ENCODE data around the gene UNC13D. TPM values are rescaled to one million over a fixed set of nuclear protein-coding genes. Genes with fewer than 3 reads are reported as not detected.

The UNC13D gene
- total RNA-seq, 1 donor from 2014 or later = 2.7 TPM

DNA sequence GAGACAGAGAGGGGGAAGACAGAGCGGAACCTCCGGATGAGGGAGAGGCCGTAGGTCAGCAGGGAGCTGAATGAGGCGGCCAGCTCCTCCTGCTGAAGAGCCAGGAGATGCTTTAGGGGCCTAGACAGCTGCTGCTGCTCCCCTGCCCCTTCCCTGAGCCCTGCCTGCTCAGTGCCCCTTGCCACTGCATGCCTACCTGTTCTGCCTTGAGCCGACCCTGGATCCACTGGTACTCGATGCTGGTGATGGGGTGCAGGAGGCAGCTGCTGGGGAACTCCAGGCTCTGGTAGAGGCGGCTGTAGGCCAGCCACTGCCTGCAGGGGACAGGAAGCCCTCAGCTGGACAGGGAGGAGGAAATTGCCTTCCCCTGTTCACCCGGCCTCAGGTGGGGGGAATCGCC, 7.6 kb downstream of the UNC13D start:
- H3K9me3 Mint-ChIP-seq (ENCODE audit: unreplicated experiment) = no peaks in the 10 kb centered on the region
- no peak for FAIRE-seq

DNA sequence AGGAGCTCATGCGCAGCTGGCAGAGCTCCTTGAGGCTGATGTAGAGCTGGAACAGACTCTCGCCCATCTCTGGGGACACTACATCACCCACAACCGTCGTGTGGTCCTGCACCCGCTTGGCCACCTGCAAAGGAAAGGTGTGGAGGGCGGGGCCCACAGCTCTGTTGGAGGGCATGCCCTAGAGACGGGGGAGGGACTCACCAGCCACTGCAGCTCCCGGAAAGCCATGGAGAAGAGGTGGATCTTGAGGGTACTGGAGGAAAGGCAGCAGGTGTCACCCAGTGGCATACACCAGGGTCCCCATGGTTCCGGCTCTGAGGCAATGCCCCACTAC, 8.6 kb downstream of the UNC13D start:
- H3K4me1 ChIP-seq (ENCODE audit: insufficient read depth, low read length) = peaks cover 5% of the 10 kb centered on the region
- H3K79me2 ChIP-seq (ENCODE audit: insufficient read depth, low read length) = no peaks in the 10 kb centered on the region
- H3K36me3 Mint-ChIP-seq (ENCODE audit: low read depth, unreplicated experiment) = peaks cover 1% of the 10 kb centered on the region
- H2AFZ ChIP-seq (ENCODE audit: low read depth, low read length) = no peak overlapping the region
- peaks cover 10% of the 10 kb centered on the region for H3K4me1 Mint-ChIP-seq (ENCODE audit: low read depth, unreplicated experiment)
- H3K27me3 Mint-ChIP-seq (ENCODE audit: low read depth, unreplicated experiment) = peaks cover 6% of the 10 kb centered on the region
- no peak overlapping the region for H3K4me3 ChIP-seq (ENCODE audit: insufficient read depth, low read depth, low read length)
- no peak overlapping the region for H3K9ac ChIP-seq (ENCODE audit: low read length)
- H3K4me2 ChIP-seq (ENCODE audit: low read length) = no peak overlapping the region
- H3K27ac Mint-ChIP-seq (ENCODE audit: unreplicated experiment) = no peak overlapping the region
- H3K4me3 Mint-ChIP-seq (ENCODE audit: unreplicated experiment) = no peak overlapping the region
- TF ChIP-seq, protein P1, sequence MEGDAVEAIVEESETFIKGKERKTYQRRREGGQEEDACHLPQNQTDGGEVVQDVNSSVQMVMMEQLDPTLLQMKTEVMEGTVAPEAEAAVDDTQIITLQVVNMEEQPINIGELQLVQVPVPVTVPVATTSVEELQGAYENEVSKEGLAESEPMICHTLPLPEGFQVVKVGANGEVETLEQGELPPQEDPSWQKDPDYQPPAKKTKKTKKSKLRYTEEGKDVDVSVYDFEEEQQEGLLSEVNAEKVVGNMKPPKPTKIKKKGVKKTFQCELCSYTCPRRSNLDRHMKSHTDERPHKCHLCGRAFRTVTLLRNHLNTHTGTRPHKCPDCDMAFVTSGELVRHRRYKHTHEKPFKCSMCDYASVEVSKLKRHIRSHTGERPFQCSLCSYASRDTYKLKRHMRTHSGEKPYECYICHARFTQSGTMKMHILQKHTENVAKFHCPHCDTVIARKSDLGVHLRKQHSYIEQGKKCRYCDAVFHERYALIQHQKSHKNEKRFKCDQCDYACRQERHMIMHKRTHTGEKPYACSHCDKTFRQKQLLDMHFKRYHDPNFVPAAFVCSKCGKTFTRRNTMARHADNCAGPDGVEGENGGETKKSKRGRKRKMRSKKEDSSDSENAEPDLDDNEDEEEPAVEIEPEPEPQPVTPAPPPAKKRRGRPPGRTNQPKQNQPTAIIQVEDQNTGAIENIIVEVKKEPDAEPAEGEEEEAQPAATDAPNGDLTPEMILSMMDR (IDR thresholded peaks at IDR 0.05; ENCODE audit: insufficient read depth, low read depth, low read length) = no peak
- TF ChIP-seq EZH2 (IDR thresholded peaks at IDR 0.05; ENCODE audit: insufficient read depth, low read length) = no peak
- H4K20me1 ChIP-seq (ENCODE audit: insufficient read depth, low read length) = no peaks in the 10 kb centered on the region
- no peaks in the 10 kb centered on the region for H3K36me3 ChIP-seq (ENCODE audit: insufficient read depth, low read length)
- FAIRE-seq (no peak), DNase-seq (ENCODE audit: low read depth) (no peak)
- H3K27me3 ChIP-seq (ENCODE audit: insufficient read depth, low read length) = no peaks in the 10 kb centered on the region
- no peaks in the 10 kb centered on the region for H3K9me3 ChIP-seq (ENCODE audit: insufficient read depth, low read depth, low read length)
- H3K9me3 Mint-ChIP-seq (ENCODE audit: unreplicated experiment) = no peaks in the 10 kb centered on the region
- H3K27ac ChIP-seq (ENCODE audit: low read depth, low read length) = no peak overlapping the region

More for the DNA sequence above, 7.6 kb downstream of the UNC13D start:
- Histone ChIP-seq H4K20me1 (ENCODE audit: insufficient read depth, low read length) (no peaks in the 10 kb centered on the region), H3K4me3 (ENCODE audit: insufficient read depth, low read depth, low read length) (no peak overlapping the region), H3K27ac (ENCODE audit: low read depth, low read length) (no peak overlapping the region), H3K27me3 (ENCODE audit: insufficient read depth, low read length) (no peaks in the 10 kb centered on the region), H3K9me3 (ENCODE audit: insufficient read depth, low read depth, low read length) (no peaks in the 10 kb centered on the region), H3K4me1 (ENCODE audit: insufficient read depth, low read length) (peaks cover 5% of the 10 kb centered on the region), H3K4me2 (ENCODE audit: low read length) (no peak overlapping the region), H2AFZ (ENCODE audit: low read depth, low read length) (no peak overlapping the region), H3K9ac (ENCODE audit: low read length) (no peak overlapping the region), H3K79me2 (ENCODE audit: insufficient read depth, low read length) (no peaks in the 10 kb centered on the region), H3K36me3 (ENCODE audit: insufficient read depth, low read length) (no peaks in the 10 kb centered on the region)
- Mint-ChIP-seq H3K27me3 (ENCODE audit: low read depth, unreplicated experiment) (peaks cover 8% of the 10 kb centered on the region), H3K4me3 (ENCODE audit: unreplicated experiment) (no peak overlapping the region), H3K4me1 (ENCODE audit: low read depth, unreplicated experiment) (peaks cover 10% of the 10 kb centered on the region), H3K27ac (ENCODE audit: unreplicated experiment) (no peak overlapping the region), H3K36me3 (ENCODE audit: low read depth, unreplicated experiment) (peaks cover 1% of the 10 kb centered on the region)
- TF ChIP-seq EZH2 (IDR thresholded peaks at IDR 0.05; ENCODE audit: insufficient read depth, low read length) = no peak
- no peak for DNase-seq (ENCODE audit: low read depth)

DNA sequence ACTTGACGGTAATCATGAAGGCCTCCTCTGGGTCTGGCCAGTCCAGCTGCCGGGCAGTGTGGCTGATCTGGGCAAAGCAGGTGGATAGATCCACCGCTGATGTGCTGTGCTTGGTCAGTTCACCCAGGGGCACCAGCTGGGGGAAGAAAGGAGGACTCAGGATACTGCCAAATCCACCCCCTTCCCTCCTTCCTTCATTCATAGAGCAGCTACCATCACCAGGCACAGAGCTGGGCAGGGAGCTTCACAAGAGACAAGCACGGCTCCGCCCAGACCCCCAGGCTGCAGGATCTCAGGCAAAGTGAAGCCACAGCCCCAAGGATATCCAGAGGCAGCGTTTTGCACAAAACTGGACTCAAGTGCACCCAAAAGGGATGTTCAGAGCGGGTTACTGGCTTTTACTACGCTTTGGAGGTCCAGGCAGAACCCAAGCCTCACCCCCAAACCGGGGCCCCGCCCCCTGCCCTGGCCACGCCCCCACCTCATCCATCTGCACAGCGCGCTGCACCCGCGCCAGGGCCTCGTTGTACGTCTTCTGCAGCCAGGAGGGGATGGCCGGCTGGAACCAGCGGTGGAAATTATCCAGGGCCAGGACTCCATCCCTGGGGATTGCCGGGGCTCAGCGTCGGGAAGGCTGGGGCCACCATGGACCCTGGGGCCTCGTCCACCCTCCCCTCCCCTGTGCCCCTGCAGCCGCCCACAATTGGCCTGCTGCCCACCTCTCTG, 9.1 kb downstream of the UNC13D start:
- Mint-ChIP-seq H3K36me3 (ENCODE audit: low read depth, unreplicated experiment) (peaks cover 1% of the 10 kb centered on the region), H3K27ac (ENCODE audit: unreplicated experiment) (no peak overlapping the region), H3K4me1 (ENCODE audit: low read depth, unreplicated experiment) (peaks cover 10% of the 10 kb centered on the region), H3K9me3 (ENCODE audit: unreplicated experiment) (no peaks in the 10 kb centered on the region), H3K4me3 (ENCODE audit: unreplicated experiment) (no peak overlapping the region), H3K27me3 (ENCODE audit: low read depth, unreplicated experiment) (peaks cover 6% of the 10 kb centered on the region)
- Histone ChIP-seq H3K79me2 (ENCODE audit: insufficient read depth, low read length) (no peaks in the 10 kb centered on the region), H3K4me1 (ENCODE audit: insufficient read depth, low read length) (peaks cover 5% of the 10 kb centered on the region), H4K20me1 (ENCODE audit: insufficient read depth, low read length) (no peaks in the 10 kb centered on the region), H3K27me3 (ENCODE audit: insufficient read depth, low read length) (no peaks in the 10 kb centered on the region), H3K27ac (ENCODE audit: low read depth, low read length) (no peak overlapping the region), H3K9me3 (ENCODE audit: insufficient read depth, low read depth, low read length) (no peaks in the 10 kb centered on the region), H3K4me3 (ENCODE audit: insufficient read depth, low read depth, low read length) (no peak overlapping the region), H3K36me3 (ENCODE audit: insufficient read depth, low read length) (no peaks in the 10 kb centered on the region), H3K4me2 (ENCODE audit: low read length) (no peak overlapping the region), H3K9ac (ENCODE audit: low read length) (no peak overlapping the region), H2AFZ (ENCODE audit: low read depth, low read length) (no peak overlapping the region)
- TF ChIP-seq EZH2 (IDR thresholded peaks at IDR 0.05; ENCODE audit: insufficient read depth, low read length) = no peak
- TF ChIP-seq, protein P1 (IDR thresholded peaks at IDR 0.05; ENCODE audit: insufficient read depth, low read depth, low read length) = no peak
- FAIRE-seq (no peak), DNase-seq (ENCODE audit: low read depth) (no peak)
